ENCODE data around the gene ZNF778. TPM values are rescaled to one million over a fixed set of nuclear protein-coding genes. Genes with fewer than 3 reads are reported as not detected.
A peak's percentile ranks its signal among the peaks of the same experiment; 100 is the strongest.
"Not testable (repeated sequence)": the region's sequence is repeated elsewhere in the genome, so short reads cannot be mapped to it uniquely, and the experiment has no call there.

The ZNF778 gene
- polyA plus RNA-seq, 3 donors from 2014 or later = 4.0 to 5.0 (median 5.0) TPM

DNA sequence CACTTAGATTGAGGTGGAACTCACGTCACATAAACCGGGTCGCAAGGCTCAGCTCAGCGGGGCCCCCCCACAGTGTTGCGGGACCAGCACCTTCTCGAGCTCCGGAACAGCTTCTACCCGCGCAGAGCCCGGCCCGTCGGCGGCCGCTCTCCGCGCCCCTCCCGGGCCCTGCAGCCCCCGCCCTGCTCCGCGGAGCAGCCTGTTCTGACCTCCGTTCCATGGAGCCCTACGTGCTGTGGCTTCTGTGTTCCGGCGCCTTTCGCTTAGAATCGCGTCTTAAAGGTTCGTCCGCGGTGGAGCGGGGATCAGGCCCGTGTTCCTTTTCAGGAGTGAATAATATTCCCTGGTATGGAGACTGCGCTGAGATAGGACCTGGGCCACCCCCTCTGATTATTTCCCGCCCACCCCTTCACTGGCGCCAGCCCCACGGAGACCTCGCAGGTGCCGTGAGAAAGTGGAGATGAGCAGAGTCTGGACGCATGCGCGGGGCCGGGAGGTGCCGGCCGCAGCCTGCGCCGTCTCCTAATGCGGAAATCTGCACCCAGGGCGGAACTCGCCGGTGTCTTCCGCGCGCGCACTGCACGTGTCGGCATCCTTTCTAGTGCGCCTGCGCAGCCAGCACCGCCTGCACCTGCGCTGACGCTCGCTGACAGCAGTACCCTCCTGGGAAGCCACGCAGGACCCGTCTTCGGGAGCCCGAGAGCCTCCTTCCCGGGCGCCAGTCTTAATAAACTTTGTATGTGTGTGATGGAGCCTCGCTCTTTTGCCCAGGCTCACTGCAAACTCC is 30.9 kb downstream of the ZNF778 start:
- Mint-ChIP-seq H3K27ac (peak overlapping the region in 3 of 6 donors; percentile 46 to 80 (median 75)), H3K36me3 (peaks cover 0 to 11% (median 4%) of the 10 kb centered on the region in 3 donors), H3K27me3 (ENCODE audit: low read depth in 3 of 3) (peaks cover 0 to 4% (median 0%) of the 10 kb centered on the region in 3 donors), H3K9me3 (peaks cover 6 to 10% (median 9%) of the 10 kb centered on the region in 6 donors), H3K4me1 (peaks cover 10 to 11% of the 10 kb centered on the region in 2 donors), H3K4me3 (peak overlapping the region; percentile 72 to 86 (median 83))
- peak; percentile 30 to 38 (median 37) for DNase-seq

DNA sequence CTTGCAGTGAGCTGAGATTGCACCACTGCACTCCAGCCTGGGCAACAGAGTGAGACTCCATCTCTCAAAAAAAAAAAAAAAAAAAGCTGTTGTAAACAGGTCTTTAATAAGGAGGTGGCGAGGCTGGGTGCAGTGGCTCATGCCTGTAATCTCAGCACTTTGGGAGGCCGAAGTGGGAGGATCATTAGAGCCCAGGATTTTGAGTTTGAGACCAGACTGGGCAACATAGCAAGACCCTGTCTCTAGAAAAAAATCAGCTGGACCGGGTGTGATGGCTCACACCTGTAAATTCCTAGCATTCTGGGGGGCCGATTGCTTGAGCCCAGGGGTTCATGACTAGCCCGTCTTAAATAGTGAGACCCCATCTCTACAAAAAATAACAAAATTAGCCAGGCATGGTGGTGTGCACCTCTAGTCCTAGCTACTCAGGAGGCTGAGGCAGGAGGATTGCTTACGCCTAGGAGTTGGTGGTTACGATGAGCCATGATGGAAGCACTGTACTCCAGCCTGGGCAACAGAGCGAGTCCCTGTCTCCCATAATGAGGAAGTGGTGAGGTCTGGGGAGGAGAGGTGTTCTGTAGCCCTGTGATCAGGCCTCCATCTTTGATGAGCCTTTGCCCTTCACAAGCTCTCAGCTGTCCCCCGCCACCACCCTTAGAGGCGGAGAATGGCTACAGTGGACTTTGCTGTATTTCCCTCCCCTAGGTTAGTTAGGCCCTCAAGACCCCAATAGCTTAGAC is 36.2 kb downstream of the ZNF778 start:
- Mint-ChIP-seq H3K4me3 (no peak overlapping the region), H3K4me1 (peaks cover 20 to 23% of the 10 kb centered on the region in 2 donors), H3K36me3 (peaks cover 0 to 11% (median 4%) of the 10 kb centered on the region in 3 donors), H3K27me3 (ENCODE audit: low read depth in 3 of 3) (peaks cover 9 to 17% (median 15%) of the 10 kb centered on the region in 3 donors), H3K27ac (no peak overlapping the region), H3K9me3 (peaks cover 6 to 10% (median 9%) of the 10 kb centered on the region in 6 donors)
- DNase-seq = no peak

DNA sequence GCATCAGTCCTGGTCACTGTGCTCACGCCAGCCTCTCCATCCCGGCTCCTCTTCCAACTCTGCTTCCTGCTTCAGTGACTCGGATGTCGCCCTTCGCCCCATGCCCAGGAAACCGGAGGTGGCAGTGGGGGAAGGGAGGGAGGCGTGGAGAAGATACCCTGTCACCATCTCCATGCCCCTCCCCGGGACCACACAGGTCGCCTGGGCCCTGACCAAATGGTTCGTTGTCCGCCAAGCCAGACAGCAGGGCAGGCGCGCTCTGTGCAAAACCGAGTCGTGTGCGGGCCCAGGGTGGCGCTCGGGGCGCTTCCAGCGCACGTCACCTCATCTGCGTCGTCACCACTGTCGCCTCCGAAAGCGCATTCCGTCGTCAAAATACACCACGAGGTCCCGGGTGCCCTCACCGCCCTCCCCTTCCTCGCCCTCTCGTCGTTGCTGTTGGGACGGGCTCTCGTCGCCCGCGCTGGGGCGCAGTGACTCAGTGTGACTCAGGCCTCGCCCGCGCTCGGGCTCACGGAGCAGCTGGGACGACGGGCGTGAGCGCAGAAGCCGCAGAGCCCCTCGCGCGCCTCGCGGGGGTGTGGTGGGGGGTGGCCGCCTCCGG is 39.2 kb downstream of the ZNF778 start:
- Mint-ChIP-seq H3K27ac (peak overlapping the region in 5 of 6 donors; percentile 45 to 86 (median 73)), H3K27me3 (ENCODE audit: low read depth in 3 of 3) (peaks cover 16 to 21% (median 20%) of the 10 kb centered on the region in 3 donors), H3K4me1 (peaks cover 16 to 17% of the 10 kb centered on the region in 2 donors), H3K36me3 (peaks cover 0 to 1% (median 0%) of the 10 kb centered on the region in 3 donors), H3K4me3 (peak overlapping the region; percentile 61 to 78 (median 66)), H3K9me3 (peaks cover 0 to 3% (median 0%) of the 10 kb centered on the region in 6 donors)
- DNase-seq = peak; percentile 72 to 77 (median 73)

DNA sequence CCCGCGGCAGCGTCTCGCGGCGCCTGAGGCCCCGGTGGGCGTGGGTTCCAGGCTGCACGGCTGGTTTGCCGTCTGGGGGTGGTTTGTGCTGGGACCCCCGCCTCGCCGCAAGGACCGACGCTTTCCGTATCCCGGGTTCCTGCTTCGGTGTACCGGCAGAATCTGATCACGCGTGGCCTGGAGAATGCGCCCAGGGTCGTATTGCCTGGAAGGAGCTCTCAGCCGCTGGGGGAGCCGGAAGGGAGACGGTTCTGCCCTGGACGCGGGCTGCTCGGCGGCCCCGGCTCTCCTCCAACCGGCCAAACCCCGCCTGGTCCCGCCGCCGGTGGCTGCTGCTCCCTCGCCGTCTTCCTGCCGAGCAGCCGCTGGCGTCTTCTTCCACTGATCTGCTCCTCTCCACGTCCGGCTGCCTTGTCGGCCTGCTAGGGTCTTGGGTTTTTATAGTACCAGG is 39.8 kb downstream of the ZNF778 start:
- DNase-seq = no peak
- Mint-ChIP-seq H3K4me1 (peaks cover 16% of the 10 kb centered on the region in 2 donors), H3K4me3 (peak overlapping the region; percentile 56 to 79 (median 74)), H3K9me3 (peaks cover 0 to 3% (median 0%) of the 10 kb centered on the region in 6 donors), H3K36me3 (no peaks in the 10 kb centered on the region), H3K27ac (peak overlapping the region in 4 of 6 donors; percentile 3 to 78 (median 75)), H3K27me3 (ENCODE audit: low read depth in 3 of 3) (peaks cover 16 to 21% (median 20%) of the 10 kb centered on the region in 3 donors)

DNA sequence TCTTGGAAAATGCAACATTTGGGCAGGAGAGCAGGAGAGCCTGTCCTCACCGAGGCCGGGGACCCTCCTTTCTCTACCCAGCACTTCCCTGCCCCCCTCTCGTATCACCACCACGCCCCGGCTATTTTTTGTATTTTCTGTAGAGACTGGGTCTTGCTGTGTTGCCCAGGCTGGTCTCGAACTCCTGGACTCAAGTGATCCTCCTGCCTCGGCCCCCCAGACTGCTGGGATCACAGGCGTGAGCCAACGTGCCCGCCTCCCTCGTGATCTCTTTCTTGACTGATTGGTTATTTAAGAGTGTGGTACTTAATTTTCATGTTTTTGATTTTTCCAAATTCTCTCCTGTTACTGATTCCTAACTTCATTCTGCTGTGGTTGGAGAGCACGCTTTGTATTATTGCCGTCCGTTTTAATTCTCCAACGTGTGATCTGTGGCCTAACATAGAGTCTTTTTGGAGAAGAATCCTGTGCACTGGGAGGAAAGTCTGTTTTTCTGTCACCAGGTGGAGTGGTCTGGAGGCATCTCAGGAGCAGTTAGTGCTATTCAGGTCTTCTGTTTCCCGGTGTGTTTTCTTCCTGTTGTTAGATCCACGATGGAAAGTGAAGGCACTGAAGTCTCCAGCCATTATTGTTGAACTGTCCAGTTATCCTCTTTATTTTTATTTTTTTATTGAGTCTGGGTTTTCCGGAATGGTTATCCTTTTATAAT is 40.4 kb downstream of the ZNF778 start:
- Mint-ChIP-seq H3K4me3 (peak overlapping the region; percentile 56 to 79 (median 74)), H3K27me3 (ENCODE audit: low read depth in 3 of 3) (peaks cover 16 to 21% (median 20%) of the 10 kb centered on the region in 3 donors), H3K9me3 (peaks cover 0 to 3% (median 0%) of the 10 kb centered on the region in 6 donors), H3K4me1 (peaks cover 16% of the 10 kb centered on the region in 2 donors), H3K36me3 (no peaks in the 10 kb centered on the region), H3K27ac (peak overlapping the region in 4 of 6 donors; percentile 3 to 77 (median 56))
- no peak for DNase-seq

DNA sequence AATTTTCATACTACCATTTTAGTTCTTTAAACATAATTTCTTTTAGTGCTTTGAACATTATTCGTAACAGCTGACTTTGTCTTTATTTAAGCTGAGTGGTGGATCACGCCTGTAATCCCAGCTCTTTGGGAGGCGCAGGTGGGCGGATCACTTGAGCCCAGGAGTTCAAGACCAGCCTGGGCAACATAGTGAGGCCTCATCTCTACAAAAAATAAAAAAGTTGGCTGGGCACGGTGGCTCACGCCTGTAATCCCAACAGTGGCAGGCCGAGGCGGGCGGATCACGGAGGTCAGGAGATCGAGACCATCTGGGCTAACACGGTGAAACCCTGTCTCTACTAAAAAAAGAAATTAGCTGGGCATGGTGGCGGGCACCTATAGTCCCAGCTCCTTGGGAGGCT is 42.4 kb downstream of the ZNF778 start:
- not testable (repeated sequence) for H3K4me3 Mint-ChIP-seq, H3K9me3 Mint-ChIP-seq, H3K27ac Mint-ChIP-seq, H3K36me3 Mint-ChIP-seq, DNase-seq
- peaks cover 12 to 22% (median 16%) of the 10 kb centered on the region in 3 donors for H3K27me3 Mint-ChIP-seq (ENCODE audit: low read depth in 3 of 3)
- H3K4me1 Mint-ChIP-seq = peaks cover 16% of the 10 kb centered on the region in 2 donors

DNA sequence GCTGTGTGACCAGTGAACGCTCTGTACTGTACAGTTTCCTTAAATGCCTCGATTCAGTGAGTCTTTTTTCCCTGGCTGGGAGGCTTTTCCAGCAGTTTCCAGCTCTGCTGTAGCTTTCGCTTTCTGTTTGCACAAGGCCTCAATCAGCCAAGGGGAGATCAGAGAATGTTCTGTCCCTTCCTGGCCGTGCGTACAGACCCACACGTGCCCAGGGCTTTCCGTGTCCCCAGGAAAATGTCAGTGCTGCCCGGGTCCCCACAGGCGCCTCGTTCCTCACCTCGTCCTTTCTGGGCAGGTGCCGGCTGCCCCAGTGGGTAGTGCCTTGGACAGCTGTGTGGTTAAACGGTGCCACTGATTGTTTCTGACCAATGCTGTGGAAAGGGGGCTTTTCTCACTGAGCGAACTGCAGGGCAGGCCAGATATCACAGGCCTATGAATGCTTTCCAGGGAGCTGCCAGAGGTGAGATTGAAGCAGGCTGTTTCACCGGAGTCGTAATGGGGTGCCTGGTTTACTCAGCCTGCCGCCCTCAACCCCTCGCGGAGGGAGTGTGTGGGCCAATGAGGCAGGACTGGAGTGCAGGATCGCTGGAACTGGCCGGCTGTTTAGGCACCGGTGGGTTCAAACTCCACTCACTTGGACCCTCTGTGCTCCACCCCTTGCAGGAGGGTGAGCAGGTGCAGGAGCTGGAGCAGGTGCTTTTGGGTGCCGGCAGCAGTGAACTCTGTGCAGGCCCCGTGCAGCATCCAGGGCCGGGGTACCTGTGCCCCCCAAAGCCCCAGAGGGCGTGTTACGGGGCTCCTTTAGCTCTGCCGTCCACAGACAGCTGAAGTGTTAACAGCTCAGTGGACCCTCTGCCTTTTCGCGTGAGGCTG is 44.4 kb downstream of the ZNF778 start:
- peaks cover 0 to 3% (median 0%) of the 10 kb centered on the region in 6 donors for H3K9me3 Mint-ChIP-seq
- H3K27me3 Mint-ChIP-seq (ENCODE audit: low read depth in 3 of 3) = peaks cover 8 to 12% (median 11%) of the 10 kb centered on the region in 3 donors
- no peak overlapping the region for H3K4me3 Mint-ChIP-seq
- no peaks in the 10 kb centered on the region for H3K36me3 Mint-ChIP-seq
- H3K27ac Mint-ChIP-seq = peak overlapping the region in 1 of 6 donors; percentile 52
- peaks cover 10 to 11% of the 10 kb centered on the region in 2 donors for H3K4me1 Mint-ChIP-seq
- DNase-seq = no peak

DNA sequence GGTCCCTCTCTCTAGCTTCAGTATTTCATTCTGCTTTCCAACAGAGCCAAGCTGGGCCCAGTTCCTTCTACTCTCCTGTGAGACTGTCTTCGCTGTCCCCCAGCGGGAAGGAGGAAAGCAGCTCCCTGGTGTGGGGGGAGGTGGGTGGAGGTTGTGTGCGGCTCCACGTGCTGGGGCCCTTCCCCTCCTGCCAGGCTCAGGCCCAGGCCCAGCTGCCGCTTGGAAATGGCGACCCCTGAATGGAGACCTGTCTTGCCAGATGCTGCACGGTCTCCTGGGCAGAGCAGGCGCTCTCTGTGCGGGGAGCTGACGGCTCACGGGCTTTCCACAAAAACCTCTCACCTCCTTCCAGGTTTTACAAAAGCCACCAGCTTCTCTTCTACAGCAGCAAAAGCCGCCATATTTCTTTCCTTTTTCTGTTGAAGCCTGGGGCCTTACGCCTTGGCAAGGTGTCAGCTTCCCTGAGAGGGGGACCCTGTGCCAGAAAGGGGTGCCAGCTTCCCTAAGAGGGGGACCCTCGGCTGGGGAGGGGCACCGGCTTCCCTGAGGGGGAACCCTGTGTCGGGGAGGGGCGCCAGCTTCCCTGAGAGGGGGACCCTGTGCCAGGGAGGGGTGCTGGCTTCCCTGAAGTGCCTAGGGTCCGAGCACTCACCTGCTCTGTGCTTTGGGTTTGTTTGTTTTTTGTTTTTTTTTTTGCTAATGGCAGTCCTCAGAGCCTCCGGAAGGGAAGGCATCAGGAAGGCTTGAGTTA is 47.5 kb downstream of the ZNF778 start:
- Mint-ChIP-seq H3K27ac (peak overlapping the region in 1 of 6 donors; percentile 28), H3K9me3 (peaks cover 0 to 3% (median 0%) of the 10 kb centered on the region in 6 donors), H3K36me3 (peaks cover 3 to 6% (median 6%) of the 10 kb centered on the region in 3 donors), H3K4me1 (peaks cover 13 to 14% of the 10 kb centered on the region in 2 donors), H3K4me3 (no peak overlapping the region), H3K27me3 (ENCODE audit: low read depth in 3 of 3) (peaks cover 3 to 5% (median 4%) of the 10 kb centered on the region in 3 donors)
- no peak for DNase-seq

DNA sequence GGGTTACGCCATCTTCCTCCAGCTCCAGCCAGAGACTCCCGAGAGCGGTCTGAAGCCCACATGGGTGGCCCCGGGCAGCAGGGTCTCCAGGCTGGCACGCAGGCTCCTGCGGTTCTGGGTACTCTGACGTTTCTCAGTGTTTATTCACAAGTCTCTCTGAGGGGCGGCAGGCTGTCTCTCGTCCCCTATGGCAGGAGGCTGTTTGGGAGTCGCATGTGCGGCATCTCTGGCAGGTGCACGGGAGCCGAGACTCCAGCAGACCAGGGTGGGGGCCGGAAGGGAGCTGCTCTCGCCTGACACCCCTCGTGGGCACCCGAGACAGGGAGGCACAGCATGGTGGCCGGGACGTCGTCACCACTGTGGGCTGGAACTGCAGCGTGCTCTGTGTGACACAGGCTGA is 48.1 kb downstream of the ZNF778 start:
- H3K4me3 Mint-ChIP-seq = no peak overlapping the region
- H3K27me3 Mint-ChIP-seq (ENCODE audit: low read depth in 3 of 3) = peaks cover 3 to 5% (median 4%) of the 10 kb centered on the region in 3 donors
- H3K36me3 Mint-ChIP-seq = peaks cover 3 to 6% (median 6%) of the 10 kb centered on the region in 3 donors
- no peak overlapping the region for H3K27ac Mint-ChIP-seq
- H3K9me3 Mint-ChIP-seq = peaks cover 0 to 3% (median 0%) of the 10 kb centered on the region in 6 donors
- no peak for DNase-seq
- peaks cover 20 to 21% of the 10 kb centered on the region in 2 donors for H3K4me1 Mint-ChIP-seq

DNA sequence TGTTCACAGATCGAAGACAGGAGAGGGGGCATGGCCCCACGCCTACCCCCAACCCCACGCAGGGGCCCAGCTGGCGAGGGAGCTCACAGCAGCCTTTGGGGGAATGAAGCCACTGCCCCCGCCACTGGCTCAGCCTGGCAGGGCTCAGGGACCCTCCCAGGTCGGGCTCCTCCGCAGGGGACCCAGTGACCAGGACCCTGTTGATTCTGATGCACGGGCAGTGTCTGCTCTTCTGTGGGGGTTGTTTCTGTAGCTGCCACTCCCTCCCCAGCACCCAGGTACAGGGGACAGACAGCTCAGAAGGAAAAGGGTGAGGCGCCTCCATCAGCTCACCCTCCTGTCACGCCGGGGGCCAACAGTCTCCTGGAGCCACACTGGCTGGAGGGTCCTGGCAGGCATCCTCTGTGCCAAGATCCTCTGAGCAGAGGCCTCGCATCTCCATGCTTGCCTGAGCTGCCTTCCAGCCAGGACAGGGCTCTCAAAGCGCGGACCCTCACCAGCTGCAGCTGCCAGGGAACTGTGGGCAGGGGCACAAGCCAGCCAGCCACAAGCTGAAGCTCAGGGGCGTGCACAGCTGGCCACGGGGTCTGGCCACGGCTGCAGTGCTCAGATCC is 49.1 kb downstream of the ZNF778 start:
- Mint-ChIP-seq H3K27ac (no peak overlapping the region), H3K9me3 (peaks cover 0 to 3% (median 0%) of the 10 kb centered on the region in 6 donors), H3K36me3 (peaks cover 3 to 9% (median 6%) of the 10 kb centered on the region in 3 donors), H3K4me3 (no peak overlapping the region), H3K27me3 (ENCODE audit: low read depth in 3 of 3) (peaks cover 4 to 8% (median 7%) of the 10 kb centered on the region in 3 donors), H3K4me1 (peaks cover 21 to 23% of the 10 kb centered on the region in 2 donors)
- DNase-seq = no peak

DNA sequence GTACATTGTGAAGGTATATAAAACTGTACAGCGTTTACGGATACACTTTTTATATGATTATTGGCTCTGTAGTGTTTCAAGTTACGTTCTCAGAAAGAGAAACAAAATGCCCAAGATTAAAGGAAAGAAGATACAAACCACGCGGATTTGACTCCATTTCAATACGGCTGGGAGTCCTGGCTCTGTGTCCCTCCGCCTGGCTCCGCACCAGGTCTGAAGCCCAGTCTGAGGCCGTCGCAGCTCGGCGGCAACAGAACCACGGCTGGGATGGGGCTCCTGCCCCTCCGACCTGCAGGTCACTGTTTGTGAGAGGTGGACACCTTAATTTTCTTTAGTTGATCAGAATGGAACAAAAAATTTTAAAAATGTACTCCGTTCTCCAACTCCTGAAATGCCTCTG is 50.2 kb downstream of the ZNF778 start:
- not testable (repeated sequence) for H3K27ac Mint-ChIP-seq; H3K4me3 Mint-ChIP-seq; DNase-seq; H3K9me3 Mint-ChIP-seq; H3K27me3 Mint-ChIP-seq (ENCODE audit: low read depth in 3 of 3)
- peaks cover 21 to 26% of the 10 kb centered on the region in 2 donors for H3K4me1 Mint-ChIP-seq
- peaks cover 3 to 15% (median 12%) of the 10 kb centered on the region in 3 donors for H3K36me3 Mint-ChIP-seq

All from immature natural killer cell (primary cell).